ENCODE data around the gene OS9.
"Not testable (repeated sequence)": the region's sequence is repeated elsewhere in the genome, so short reads cannot be mapped to it uniquely, and the experiment has no call there.

Gene OS9

GRCh38 chr12:57693659-57694458 is at the start of gene OS9:
OS9 (plus strand) TSS chr12:57694132; CDS start chr12:57694162, 30 bp downstream.
- peak; percentile 98 for DNase-seq

- DNase-seq = not testable (repeated sequence)
These were observed 47.8 kb upstream of the OS9 start for GRCh38 chr12:57645990-57646658.

- not testable (repeated sequence) for DNase-seq
These were observed 47.3 kb upstream of the OS9 start for GRCh38 chr12:57646659-57647049.

GRCh38 chr12:57654042-57654441 is 39.9 kb upstream of the OS9 start:
- DNase-seq = no peak

- no peak for DNase-seq
These were observed 38.2 kb upstream of the OS9 start for GRCh38 chr12:57655541-57656240.

GRCh38 chr12:57656408-57656807 is 37.5 kb upstream of the OS9 start:
- DNase-seq = not testable (repeated sequence)

- no peak for DNase-seq
These were observed 36.2 kb upstream of the OS9 start for GRCh38 chr12:57657744-57658143.

GRCh38 chr12:57658890-57659289 is 35.0 kb upstream of the OS9 start:
- no peak for DNase-seq

GRCh38 chr12:57661376-57661775 is 32.6 kb upstream of the OS9 start:
- no peak for DNase-seq

GRCh38 chr12:57665066-57665820 is 28.7 kb upstream of the OS9 start:
- not testable (repeated sequence) for DNase-seq

GRCh38 chr12:57666897-57667296 is 27.0 kb upstream of the OS9 start:
- DNase-seq = no peak

- DNase-seq = not testable (repeated sequence)
These were observed 24.2 kb upstream of the OS9 start for GRCh38 chr12:57669691-57670090.

- not testable (repeated sequence) for DNase-seq
These were observed 22.1 kb upstream of the OS9 start for GRCh38 chr12:57671811-57672210.

GRCh38 chr12:57672801-57673200 is 21.1 kb upstream of the OS9 start:
- DNase-seq = no peak

- no peak for DNase-seq
These were observed 19.2 kb upstream of the OS9 start for GRCh38 chr12:57674691-57675090.

GRCh38 chr12:57677947-57678346 is 16.0 kb upstream of the OS9 start:
- DNase-seq = not testable (repeated sequence)

GRCh38 chr12:57679697-57680096 is 14.2 kb upstream of the OS9 start:
- DNase-seq = no peak

- DNase-seq = no peak
These were observed 6.1 kb upstream of the OS9 start for GRCh38 chr12:57687862-57688261.

- no peak for DNase-seq
These were observed 5.0 kb upstream of the OS9 start for GRCh38 chr12:57688931-57689330.

- DNase-seq = no peak
These were observed 1.4 kb upstream of the OS9 start for GRCh38 chr12:57692500-57692899.

GRCh38 chr12:57693317-57693658 is 644 bp upstream of the OS9 start:
- no peak for DNase-seq

GRCh38 chr12:57694459-57695019 is 607 bp downstream of the OS9 start:
- DNase-seq = peak; percentile 3

All from NCI-H1092 treated with DMSO at 0.1 percent for 48 hours (cell line).